Neural cell (in vitro differentiated cells): Measurements from ENCODE around the gene MTHFD1. TPM values are rescaled to one million over a fixed set of nuclear protein-coding genes. Genes with fewer than 3 reads are reported as not detected.

Source experiments
- H2AFZ ChIP-seq: fragments of 200-600, 300-800 bp; sonication (generic), shearing (Covaris generic); 2 replicates; pipeline ENCODE4 v1.6.0; 2014; ENCODE audit warnings: low read depth, mild to moderate bottlenecking, antibody characterized with exemption, low read length, moderate library complexity
- H3F3A ChIP-seq: fragments of 200-600 bp; shearing (Covaris generic); 2 replicates; pipeline ENCODE4 v1.6.1; 2016; ENCODE audit warnings: mild to moderate bottlenecking, moderate library complexity, mixed read lengths, antibody characterized with exemption, low read length; ENCODE audit not compliant: insufficient read depth, poor library complexity, severe bottlenecking
- H3K27ac ChIP-seq: fragments of 200-600, 300-800 bp; sonication (generic), shearing (Covaris generic); 2 replicates; pipeline ENCODE4 v1.5.1; 2014; ENCODE audit warnings: mild to moderate bottlenecking, low read length, moderate library complexity
- H3K27me3 ChIP-seq: fragments of 300-800, 200-600 bp; sonication (generic), shearing (Covaris generic); 2 replicates; pipeline ENCODE4 v1.6.0; 2014; ENCODE audit warnings: mild to moderate bottlenecking, low read depth, low read length, moderate library complexity; ENCODE audit not compliant: insufficient read depth
- H3K36me3 ChIP-seq: fragments of 300-800, 200-600 bp; sonication (generic), shearing (Covaris generic); 2 replicates; pipeline ENCODE4 v1.5.1; 2014; ENCODE audit warnings: mild to moderate bottlenecking, antibody characterized with exemption, low read length, moderate library complexity; ENCODE audit not compliant: insufficient read depth
- H3K4me2 ChIP-seq: fragments of 300-800, 200-600 bp; sonication (generic), shearing (Covaris generic); 2 replicates; pipeline ENCODE4 v1.6.0; 2014; ENCODE audit warnings: mild to moderate bottlenecking, low read length
- H3K4me3 ChIP-seq: fragments of 300-800, 200-600 bp; sonication (generic), shearing (Covaris generic); 2 replicates; pipeline ENCODE4 v1.5.1; 2014; ENCODE audit warnings: mild to moderate bottlenecking, low read length, moderate library complexity
- H3K79me2 ChIP-seq: fragments of 200-600 bp; shearing (Covaris generic); replicated peaks from 2 replicates; pipeline ENCODE4 v1.6.0; 2014; ENCODE audit warnings: mild to moderate bottlenecking, low read length, moderate library complexity; ENCODE audit not compliant: insufficient read depth
- H3K9ac ChIP-seq: fragments of 300-800, 200-600 bp; sonication (generic), shearing (Covaris generic); 2 replicates; pipeline ENCODE4 v1.6.1; 2016; ENCODE audit warnings: mild to moderate bottlenecking, low read length, mixed read lengths
- H3K9me2 ChIP-seq: fragments of 200-600 bp; shearing (Covaris generic); 2 replicates; pipeline ENCODE4 v1.6.1; 2016; ENCODE audit warnings: mild to moderate bottlenecking, low read length, mixed read lengths; ENCODE audit not compliant: insufficient read depth
- H3K9me3 ChIP-seq: fragments of 200-600, 300-800 bp; sonication (generic), shearing (Covaris generic); 2 replicates; pipeline ENCODE4 v1.6.1; 2016; ENCODE audit warnings: mild to moderate bottlenecking, mixed run types, low read length, moderate library complexity, mixed read lengths
- H4K20me1 ChIP-seq: fragments of 200-600 bp; shearing (Covaris generic); 2 replicates; pipeline ENCODE4 v1.6.1; 2016; ENCODE audit warnings: mild to moderate bottlenecking, mixed run types; ENCODE audit not compliant: insufficient read depth
- EP300 ChIP-seq: fragments of 450-650 bp; conservative IDR thresholded peaks from 2 replicates; pipeline ENCODE4 v1.6.1; 2014; ENCODE audit warnings: antibody characterized with exemption, mild to moderate bottlenecking, moderate library complexity; ENCODE audit not compliant: poor library complexity, severe bottlenecking
- EZH2 ChIP-seq: fragments of 200-600, 300-800 bp; shearing (Covaris generic), sonication (generic); IDR thresholded peaks from 2 replicates; pipeline ENCODE4 v1.6.1; 2014; ENCODE audit warnings: antibody characterized with exemption, low read length, borderline replicate concordance, mild to moderate bottlenecking; ENCODE audit not compliant: insufficient read depth, poor library complexity, severe bottlenecking
- MXI1 ChIP-seq: fragments of 450-650 bp; conservative IDR thresholded peaks from 2 replicates; pipeline ENCODE4 v1.6.1; 2014; ENCODE audit warnings: antibody characterized with exemption, mild to moderate bottlenecking; ENCODE audit not compliant: poor library complexity, severe bottlenecking
- POLR2AphosphoS5 ChIP-seq: IDR thresholded peaks from 2 replicates; pipeline ENCODE4 v1.6.1; 2012
- RAD21 ChIP-seq: fragments of 450-650 bp; conservative IDR thresholded peaks from 2 replicates; pipeline ENCODE4 v1.6.1; 2014; ENCODE audit warnings: antibody characterized with exemption, mild to moderate bottlenecking, moderate library complexity
- SMC3 ChIP-seq: fragments of 450-650 bp; conservative IDR thresholded peaks from 2 replicates; pipeline ENCODE4 v1.6.1; 2014; ENCODE audit warnings: antibody characterized with exemption, mild to moderate bottlenecking, moderate library complexity; ENCODE audit not compliant: poor library complexity
- TAF1 ChIP-seq: IDR thresholded peaks from 2 replicates; pipeline ENCODE4 v1.6.1; 2012; ENCODE audit warnings: low read depth
- polyA plus RNA-seq: library from polyadenylated mRNA; depleted of rRNA; stranded (reverse); fragments of >200 nt; gene quantifications from 2 replicates; pipeline ENCODE4 v1.2.3, GENCODE V29; 2014
- TF ChIP-seq, protein P1 (sequence below): IDR thresholded peaks from 2 replicates; pipeline ENCODE4 v1.6.1; 2012; ENCODE audit warnings: borderline replicate concordance
- TF ChIP-seq, protein P2 (sequence below): fragments of 450-650 bp; IDR thresholded peaks from 2 replicates; pipeline ENCODE4 v1.5.1; 2014; ENCODE audit warnings: antibody characterized with exemption, mild to moderate bottlenecking, moderate library complexity; ENCODE audit not compliant: poor library complexity, severe bottlenecking

MTHFD1 gene
- polyA plus RNA-seq, 1 donor from 2014 or later = 5.4 TPM

DNA sequence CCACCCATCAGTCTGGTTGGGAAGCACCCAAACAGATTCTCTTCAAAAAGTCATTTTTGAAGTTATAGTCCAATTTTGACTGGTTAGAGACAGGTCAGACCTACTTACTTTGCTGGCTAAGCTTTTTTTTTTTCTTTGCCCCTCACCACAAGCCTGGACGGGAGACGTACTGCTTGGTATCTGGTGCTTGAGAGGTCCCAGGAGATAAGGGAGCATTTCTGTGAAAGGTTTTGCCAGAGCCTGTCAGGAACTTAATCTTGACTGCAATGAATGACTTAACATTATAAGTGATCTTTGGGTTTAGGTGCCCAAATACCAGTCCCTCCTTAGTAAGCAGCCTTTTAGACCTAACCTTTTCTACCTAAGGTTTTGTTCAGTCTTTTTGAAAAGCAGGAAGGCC, 6.3 kb downstream of the MTHFD1 start:
- no peak for TF ChIP-seq POLR2AphosphoS5
- TF ChIP-seq MXI1 = no peak
- TF ChIP-seq SMC3 = no peak
- no peak for TF ChIP-seq EZH2
- no peak for TF ChIP-seq TAF1
- TF ChIP-seq RAD21 = no peak
- no peak for TF ChIP-seq EP300
- TF ChIP-seq, protein P1, sequence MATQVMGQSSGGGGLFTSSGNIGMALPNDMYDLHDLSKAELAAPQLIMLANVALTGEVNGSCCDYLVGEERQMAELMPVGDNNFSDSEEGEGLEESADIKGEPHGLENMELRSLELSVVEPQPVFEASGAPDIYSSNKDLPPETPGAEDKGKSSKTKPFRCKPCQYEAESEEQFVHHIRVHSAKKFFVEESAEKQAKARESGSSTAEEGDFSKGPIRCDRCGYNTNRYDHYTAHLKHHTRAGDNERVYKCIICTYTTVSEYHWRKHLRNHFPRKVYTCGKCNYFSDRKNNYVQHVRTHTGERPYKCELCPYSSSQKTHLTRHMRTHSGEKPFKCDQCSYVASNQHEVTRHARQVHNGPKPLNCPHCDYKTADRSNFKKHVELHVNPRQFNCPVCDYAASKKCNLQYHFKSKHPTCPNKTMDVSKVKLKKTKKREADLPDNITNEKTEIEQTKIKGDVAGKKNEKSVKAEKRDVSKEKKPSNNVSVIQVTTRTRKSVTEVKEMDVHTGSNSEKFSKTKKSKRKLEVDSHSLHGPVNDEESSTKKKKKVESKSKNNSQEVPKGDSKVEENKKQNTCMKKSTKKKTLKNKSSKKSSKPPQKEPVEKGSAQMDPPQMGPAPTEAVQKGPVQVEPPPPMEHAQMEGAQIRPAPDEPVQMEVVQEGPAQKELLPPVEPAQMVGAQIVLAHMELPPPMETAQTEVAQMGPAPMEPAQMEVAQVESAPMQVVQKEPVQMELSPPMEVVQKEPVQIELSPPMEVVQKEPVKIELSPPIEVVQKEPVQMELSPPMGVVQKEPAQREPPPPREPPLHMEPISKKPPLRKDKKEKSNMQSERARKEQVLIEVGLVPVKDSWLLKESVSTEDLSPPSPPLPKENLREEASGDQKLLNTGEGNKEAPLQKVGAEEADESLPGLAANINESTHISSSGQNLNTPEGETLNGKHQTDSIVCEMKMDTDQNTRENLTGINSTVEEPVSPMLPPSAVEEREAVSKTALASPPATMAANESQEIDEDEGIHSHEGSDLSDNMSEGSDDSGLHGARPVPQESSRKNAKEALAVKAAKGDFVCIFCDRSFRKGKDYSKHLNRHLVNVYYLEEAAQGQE = no peak
- TF ChIP-seq, protein P2, sequence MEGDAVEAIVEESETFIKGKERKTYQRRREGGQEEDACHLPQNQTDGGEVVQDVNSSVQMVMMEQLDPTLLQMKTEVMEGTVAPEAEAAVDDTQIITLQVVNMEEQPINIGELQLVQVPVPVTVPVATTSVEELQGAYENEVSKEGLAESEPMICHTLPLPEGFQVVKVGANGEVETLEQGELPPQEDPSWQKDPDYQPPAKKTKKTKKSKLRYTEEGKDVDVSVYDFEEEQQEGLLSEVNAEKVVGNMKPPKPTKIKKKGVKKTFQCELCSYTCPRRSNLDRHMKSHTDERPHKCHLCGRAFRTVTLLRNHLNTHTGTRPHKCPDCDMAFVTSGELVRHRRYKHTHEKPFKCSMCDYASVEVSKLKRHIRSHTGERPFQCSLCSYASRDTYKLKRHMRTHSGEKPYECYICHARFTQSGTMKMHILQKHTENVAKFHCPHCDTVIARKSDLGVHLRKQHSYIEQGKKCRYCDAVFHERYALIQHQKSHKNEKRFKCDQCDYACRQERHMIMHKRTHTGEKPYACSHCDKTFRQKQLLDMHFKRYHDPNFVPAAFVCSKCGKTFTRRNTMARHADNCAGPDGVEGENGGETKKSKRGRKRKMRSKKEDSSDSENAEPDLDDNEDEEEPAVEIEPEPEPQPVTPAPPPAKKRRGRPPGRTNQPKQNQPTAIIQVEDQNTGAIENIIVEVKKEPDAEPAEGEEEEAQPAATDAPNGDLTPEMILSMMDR = no peak
- H3K9ac ChIP-seq = no peak overlapping the region
- no peaks in the 10 kb centered on the region for H3K36me3 ChIP-seq
- no peaks in the 10 kb centered on the region for H3F3A ChIP-seq
- H3K9me2 ChIP-seq = no peaks in the 10 kb centered on the region
- no peak overlapping the region for H3K4me3 ChIP-seq
- no peaks in the 10 kb centered on the region for H3K79me2 ChIP-seq
- H4K20me1 ChIP-seq = no peaks in the 10 kb centered on the region
- no peak overlapping the region for H3K27ac ChIP-seq
- H2AFZ ChIP-seq = no peak overlapping the region
- H3K4me2 ChIP-seq = no peak overlapping the region
- no peaks in the 10 kb centered on the region for H3K27me3 ChIP-seq
- H3K9me3 ChIP-seq = no peaks in the 10 kb centered on the region

DNA sequence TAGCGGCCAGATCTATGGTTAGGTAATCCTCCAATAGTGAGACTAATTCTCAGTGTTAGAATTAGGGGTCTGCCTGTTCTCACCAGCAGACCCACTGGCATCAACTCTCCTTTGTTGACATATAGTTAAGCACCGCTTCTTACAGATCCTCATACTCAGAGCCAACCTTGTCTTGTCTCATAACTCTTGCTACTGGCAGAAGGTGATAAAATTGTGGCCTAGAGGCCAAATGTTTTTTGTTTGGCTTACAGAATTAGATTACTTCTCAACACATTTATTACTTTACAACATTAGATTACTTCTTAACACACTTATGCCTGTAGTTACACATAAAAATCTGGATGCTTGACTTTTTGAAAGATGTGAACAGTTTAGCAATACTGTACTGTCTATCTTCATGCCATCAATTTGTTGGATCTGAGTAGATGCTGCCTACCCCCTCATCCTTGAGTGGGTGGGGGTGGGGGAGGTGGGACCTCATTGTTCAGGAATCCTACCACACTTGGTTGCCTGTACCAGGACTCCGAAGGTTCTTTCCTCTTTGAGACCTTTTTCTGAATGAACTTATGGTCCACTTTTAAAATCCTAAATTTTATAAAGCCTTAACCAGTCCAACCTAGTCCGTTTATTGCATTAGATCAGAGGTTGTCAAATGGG, 7.0 kb downstream of the MTHFD1 start:
- H3K4me2 ChIP-seq = no peak overlapping the region
- no peaks in the 10 kb centered on the region for H3K36me3 ChIP-seq
- H3K27me3 ChIP-seq = no peaks in the 10 kb centered on the region
- H2AFZ ChIP-seq = no peak overlapping the region
- no peaks in the 10 kb centered on the region for H4K20me1 ChIP-seq
- no peaks in the 10 kb centered on the region for H3K9me3 ChIP-seq
- H3K4me3 ChIP-seq = no peak overlapping the region
- H3K27ac ChIP-seq = no peak overlapping the region
- H3F3A ChIP-seq = no peaks in the 10 kb centered on the region
- H3K79me2 ChIP-seq = no peaks in the 10 kb centered on the region
- no peaks in the 10 kb centered on the region for H3K9me2 ChIP-seq
- TF ChIP-seq EZH2 (no peak), RAD21 (no peak), POLR2AphosphoS5 (no peak), TAF1 (no peak), SMC3 (no peak), EP300 (no peak), MXI1 (no peak)
- TF ChIP-seq, protein P2 = no peak
- TF ChIP-seq, protein P1 = no peak
- no peak overlapping the region for H3K9ac ChIP-seq
